AG04450 (cell line): Measurements from ENCODE around the gene SV2C. TPM values are rescaled to one million over a fixed set of nuclear protein-coding genes. Genes with fewer than 3 reads are reported as not detected.

Source experiments
- CTCF ChIA-PET: fragments of 300-600, 350-600 bp; formaldehyde crosslinking; extraction: SDS; loops from one replicate; lab custom pipeline; 2022; ENCODE audit warnings: antibody characterized with exemption, inconsistent platforms; lab: Charles Lee
- POLR2A ChIA-PET: fragments of 350-600 bp; formaldehyde crosslinking; extraction: SDS; loops from one replicate; lab custom pipeline; 2021; ENCODE audit warnings: antibody characterized with exemption, inconsistent platforms; lab: Yijun Ruan, JAX
- DNase-seq: peaks from one replicate; pipeline ENCODE4 v3.0.0-alpha.2; 2011; ENCODE audit warnings: low read depth, low spot score
- H3K27ac ChIP-seq: one replicate; pipeline ENCODE4 v1.5.1; 2012; ENCODE audit warnings: low read depth, low read length, control low read depth
- H3K27me3 ChIP-seq: one replicate; pipeline ENCODE4 v1.6.0; 2012; ENCODE audit warnings: low read length; ENCODE audit not compliant: control insufficient read depth, insufficient read depth
- H3K4me3 ChIP-seq: 2 replicates; pipeline ENCODE4 v1.5.1; 2011; ENCODE audit warnings: mild to moderate bottlenecking, low read depth, low read length, control low read depth
- H3K9me3 ChIP-seq: 2 replicates; pipeline ENCODE4 v1.5.1; 2012; ENCODE audit warnings: low read length; ENCODE audit not compliant: control insufficient read depth, insufficient read depth
- CTCF ChIP-seq: IDR thresholded peaks from 2 replicates; pipeline ENCODE4 v1.5.1; 2011; ENCODE audit warnings: low read depth, low read length, control low read depth, inconsistent platforms
- polyA plus RNA-seq: library from polyadenylated mRNA; depleted of rRNA; stranded (reverse); fragments of >200 nt; gene quantifications from 2 replicates; pipeline ENCODE4 v1.2.3, GENCODE V29; 2011

SV2C gene
- polyA plus RNA-seq, 1 experiment, result not detected

- POLR2A ChIA-PET, result no interaction called here
- no peak overlapping the region for H3K4me3 ChIP-seq
- CTCF ChIA-PET, result interaction anchor here (2.2 kb wide), 1 partner anchor 8 kb away, joined by 29 read pairs; no protein-coding TSS in a partner anchor
- no peak overlapping the region for H3K27ac ChIP-seq
- H3K27me3 ChIP-seq, result no peaks in the 10 kb centered on the region
- TF ChIP-seq CTCF, result no peak
- H3K9me3 ChIP-seq, result no peaks in the 10 kb centered on the region
- no peak for DNase-seq
Measured at GRCh38 chr5:76166886-76167576, 83.8 kb downstream of the SV2C start.

- H3K27ac ChIP-seq, result no peak overlapping the region
- no peak for TF ChIP-seq CTCF
- ChIA-PET POLR2A (no interaction called here), CTCF (no interaction called here)
- no peak overlapping the region for H3K4me3 ChIP-seq
- no peak for DNase-seq
- no peaks in the 10 kb centered on the region for H3K27me3 ChIP-seq
- H3K9me3 ChIP-seq, result no peaks in the 10 kb centered on the region
Measured at GRCh38 chr5:76169146-76169905, 86.1 kb downstream of the SV2C start.

GRCh38 chr5:76174101-76174500 lies 90.9 kb downstream of the SV2C start:
- H3K27ac ChIP-seq, result no peak overlapping the region
- POLR2A ChIA-PET, result no interaction called here
- H3K9me3 ChIP-seq, result no peaks in the 10 kb centered on the region
- no peaks in the 10 kb centered on the region for H3K27me3 ChIP-seq
- CTCF ChIA-PET, result interaction anchor here (1.0 to 2.2 kb wide), 8 partner anchors 8 to 1124 kb away, joined by 3 to 29 read pairs (median 10); partner anchors contain the start of gene ANKRD31
- no peak for DNase-seq
- TF ChIP-seq CTCF, result no peak
- no peak overlapping the region for H3K4me3 ChIP-seq

- peak; percentile 84 for TF ChIP-seq CTCF
- peak; percentile 7 for DNase-seq
- no peaks in the 10 kb centered on the region for H3K9me3 ChIP-seq
- H3K27ac ChIP-seq, result no peak overlapping the region
- H3K4me3 ChIP-seq, result no peak overlapping the region
- ChIA-PET POLR2A (interaction anchor here (0.6 kb wide), 1 partner anchor 43 kb away, joined by 3 read pairs; no protein-coding TSS in a partner anchor), CTCF (interaction anchor here (0.6 to 2.2 kb wide), 41 partner anchors 8 to 1250 kb away, joined by 3 to 29 read pairs (median 4); partner anchors contain the start of gene ANKRD31)
- no peaks in the 10 kb centered on the region for H3K27me3 ChIP-seq
Measured at GRCh38 chr5:76175051-76175666, 92.0 kb downstream of the SV2C start.
